ENCODE data around the gene GSC2.

Gene GSC2

DNA sequence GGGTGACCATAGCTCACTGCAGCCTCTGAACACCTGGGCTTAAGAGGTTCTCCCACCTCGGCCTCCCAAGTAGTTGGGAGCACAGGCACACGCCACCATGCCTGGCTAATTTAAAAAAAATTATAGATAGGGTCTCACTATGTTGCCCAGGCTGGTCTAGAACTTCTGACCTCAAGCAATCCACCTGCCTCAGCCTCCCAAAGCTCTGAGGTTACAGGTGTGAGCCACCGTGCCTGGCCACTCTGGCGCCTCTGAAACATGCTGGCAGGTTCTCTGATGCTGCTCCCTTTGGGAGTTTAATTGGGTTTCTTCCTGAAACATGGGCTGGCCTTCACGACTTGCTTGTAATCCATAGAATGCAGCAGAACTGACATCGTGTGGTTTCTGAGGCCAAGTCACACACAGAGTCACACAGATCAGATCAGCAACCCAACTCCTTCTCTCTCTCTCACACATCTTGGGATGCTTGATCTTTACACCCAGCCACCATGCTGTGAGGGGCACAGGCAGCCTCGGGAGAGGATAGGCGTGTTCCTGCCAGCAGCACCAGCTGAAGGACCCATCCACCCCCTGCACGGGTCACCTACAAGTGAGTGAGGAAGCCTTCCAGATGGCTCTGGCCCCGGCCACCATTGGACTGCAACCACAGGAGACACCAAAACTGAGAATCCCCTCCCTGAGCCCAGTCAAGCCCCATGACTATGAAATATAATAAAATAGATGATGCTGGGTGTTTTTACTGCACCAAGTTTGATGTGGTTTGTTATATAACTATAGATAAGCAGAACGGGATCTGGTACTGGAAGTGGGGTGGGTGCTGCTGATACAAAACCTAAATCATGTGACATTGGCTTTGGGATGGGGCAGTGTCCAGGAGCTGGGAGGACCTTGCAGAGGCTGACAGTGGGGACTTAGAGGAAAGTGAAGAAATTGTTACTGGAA is 3.1 kb upstream of the GSC2 start:
- ChIA-PET POLR2A (interaction anchor here (2.5 kb wide), 1 partner anchor 9 kb away, joined by 14 read pairs; the partner anchor contains the start of gene ESS2), CTCF (interaction anchor here (1.1 kb wide), 1 partner anchor 14 kb away, joined by 3 read pairs; no protein-coding TSS in a partner anchor)
- no peak for DNase-seq (ENCODE audit: extremely low spot score)
- TF ChIP-seq ARNT (IDR thresholded peaks at IDR 0.05) (no peak), BHLHE40 (IDR thresholded peaks at IDR 0.05; ENCODE audit: borderline replicate concordance) (no peak), SUZ12 (IDR thresholded peaks at IDR 0.05) (no peak), L3MBTL2 (conservative IDR thresholded peaks at IDR 0.05) (no peak), LEF1 (IDR thresholded peaks at IDR 0.05; ENCODE audit: borderline replicate concordance) (no peak), FOXA1 (IDR thresholded peaks at IDR 0.05) (no peak), CTBP1 (IDR thresholded peaks at IDR 0.05; ENCODE audit: borderline replicate concordance) (no peak), FOXM1 (IDR thresholded peaks at IDR 0.05; ENCODE audit: borderline replicate concordance) (no peak), NFRKB (IDR thresholded peaks at IDR 0.05) (no peak), ZNF384 (IDR thresholded peaks at IDR 0.05) (no peak), HDGF (IDR thresholded peaks at IDR 0.05; ENCODE audit: borderline replicate concordance) (no peak), FOXK2 (IDR thresholded peaks at IDR 0.05) (no peak), ELF4 (IDR thresholded peaks at IDR 0.05) (no peak), TARDBP (IDR thresholded peaks at IDR 0.05) (no peak), SP1 (IDR thresholded peaks at IDR 0.05) (no peak)
- TF ChIP-seq, protein P1, sequence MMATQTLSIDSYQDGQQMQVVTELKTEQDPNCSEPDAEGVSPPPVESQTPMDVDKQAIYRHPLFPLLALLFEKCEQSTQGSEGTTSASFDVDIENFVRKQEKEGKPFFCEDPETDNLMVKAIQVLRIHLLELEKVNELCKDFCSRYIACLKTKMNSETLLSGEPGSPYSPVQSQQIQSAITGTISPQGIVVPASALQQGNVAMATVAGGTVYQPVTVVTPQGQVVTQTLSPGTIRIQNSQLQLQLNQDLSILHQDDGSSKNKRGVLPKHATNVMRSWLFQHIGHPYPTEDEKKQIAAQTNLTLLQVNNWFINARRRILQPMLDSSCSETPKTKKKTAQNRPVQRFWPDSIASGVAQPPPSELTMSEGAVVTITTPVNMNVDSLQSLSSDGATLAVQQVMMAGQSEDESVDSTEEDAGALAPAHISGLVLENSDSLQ (IDR thresholded peaks at IDR 0.05): no peak

DNA sequence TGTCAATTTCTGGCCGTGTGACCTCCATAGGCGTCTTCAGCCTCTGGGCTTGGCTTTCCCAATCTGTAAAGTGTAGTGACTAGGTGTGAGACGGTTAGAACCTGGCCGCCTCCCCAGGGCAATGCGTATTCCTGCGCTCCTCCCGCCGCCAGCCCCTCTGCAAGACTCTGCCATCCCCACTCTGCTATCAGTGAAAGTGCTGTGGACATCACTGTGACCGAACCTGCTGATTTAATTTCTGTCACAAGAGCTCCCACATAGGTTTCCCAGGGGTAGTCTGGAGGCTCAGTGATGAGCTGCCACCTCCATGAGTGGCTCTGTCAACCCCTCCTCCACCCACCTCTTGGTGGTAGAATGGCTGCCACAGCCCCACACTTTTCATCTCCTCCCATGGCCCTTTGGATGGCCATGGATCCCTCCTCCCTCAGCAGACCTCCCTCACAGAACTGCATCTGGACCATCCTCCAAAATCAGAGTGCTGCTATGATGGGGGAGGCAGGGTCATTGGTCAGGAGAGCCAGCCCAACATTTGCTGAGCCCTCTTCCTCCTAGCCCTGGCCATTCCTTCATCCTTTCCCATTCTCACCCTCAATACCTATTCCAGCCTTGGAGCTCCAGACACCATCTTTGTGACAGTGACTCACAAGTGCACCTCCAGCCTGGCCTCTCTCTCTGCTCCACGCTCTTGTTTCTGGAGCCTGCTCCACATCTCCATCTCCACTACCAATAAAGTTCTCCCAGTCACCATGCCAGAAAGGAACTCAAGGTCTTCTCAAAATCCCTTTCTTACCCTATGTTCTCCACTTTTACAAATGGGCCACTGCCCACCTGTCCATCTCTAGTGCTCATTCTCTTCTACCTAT is 1.5 kb upstream of the GSC2 start:
- no peak for DNase-seq (ENCODE audit: extremely low spot score)
- POLR2A ChIA-PET: no interaction called here
- TF ChIP-seq BHLHE40 (IDR thresholded peaks at IDR 0.05; ENCODE audit: borderline replicate concordance) (no peak), SUZ12 (IDR thresholded peaks at IDR 0.05) (no peak), HDGF (IDR thresholded peaks at IDR 0.05; ENCODE audit: borderline replicate concordance) (no peak), ARNT (IDR thresholded peaks at IDR 0.05) (no peak), CTBP1 (IDR thresholded peaks at IDR 0.05; ENCODE audit: borderline replicate concordance) (no peak), ELF4 (IDR thresholded peaks at IDR 0.05) (no peak), FOXA1 (IDR thresholded peaks at IDR 0.05) (no peak), ZNF384 (IDR thresholded peaks at IDR 0.05) (no peak), FOXK2 (IDR thresholded peaks at IDR 0.05) (no peak), L3MBTL2 (conservative IDR thresholded peaks at IDR 0.05) (no peak), NFRKB (IDR thresholded peaks at IDR 0.05) (no peak), SP1 (IDR thresholded peaks at IDR 0.05) (no peak), FOXM1 (IDR thresholded peaks at IDR 0.05; ENCODE audit: borderline replicate concordance) (no peak), TARDBP (IDR thresholded peaks at IDR 0.05) (no peak), LEF1 (IDR thresholded peaks at IDR 0.05; ENCODE audit: borderline replicate concordance) (no peak)
- TF ChIP-seq, protein P1 (IDR thresholded peaks at IDR 0.05): no peak
- CTCF ChIA-PET: no interaction called here

DNA sequence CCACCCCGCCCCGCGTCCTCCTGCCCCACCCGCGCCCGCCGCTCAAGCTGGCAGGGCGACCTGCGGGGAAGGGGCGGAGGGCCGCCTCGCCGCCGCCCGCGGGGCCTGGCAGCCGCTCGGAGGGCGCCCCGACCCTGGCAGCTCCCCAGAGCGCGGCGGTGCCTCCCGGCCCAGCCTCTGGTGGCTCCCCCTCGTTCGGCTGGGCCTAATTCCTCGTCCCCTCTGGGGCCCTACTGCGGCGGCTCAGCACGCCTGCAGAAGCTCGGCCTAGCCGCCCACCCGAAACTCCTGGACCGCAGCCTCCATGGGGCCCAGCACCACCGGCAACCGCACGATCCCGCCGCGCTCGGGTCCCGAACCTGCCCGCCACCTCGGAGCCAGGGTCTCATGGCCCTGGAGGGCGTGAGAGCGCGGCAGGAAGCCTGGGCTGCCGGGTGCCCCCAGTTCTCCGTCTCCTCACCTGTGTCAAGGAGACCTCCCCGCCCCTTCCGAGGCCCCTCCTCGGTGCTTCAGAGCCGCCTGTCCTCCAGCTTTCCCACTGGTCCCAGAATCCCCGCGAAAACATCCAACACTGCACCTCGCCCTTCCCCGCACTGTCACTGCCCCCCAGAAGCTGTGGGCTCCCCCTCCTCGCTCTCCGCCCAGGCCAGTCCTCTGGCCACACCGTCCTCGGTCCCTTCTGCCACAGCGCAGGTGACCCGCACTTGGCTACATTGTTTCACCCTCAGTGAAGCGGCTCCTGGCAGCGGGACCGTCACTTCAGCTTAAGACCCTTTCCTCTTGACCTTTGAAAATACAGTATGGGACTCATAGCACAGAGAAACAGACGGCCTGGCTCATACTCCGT is 613 bp upstream of the GSC2 start:
- DNase-seq (ENCODE audit: extremely low spot score): no peak
- TF ChIP-seq, protein P1 (IDR thresholded peaks at IDR 0.05): no peak
- no peak for TF ChIP-seq L3MBTL2 (conservative IDR thresholded peaks at IDR 0.05)
- no peak for TF ChIP-seq ELF4 (IDR thresholded peaks at IDR 0.05)
- no peak for TF ChIP-seq LEF1 (IDR thresholded peaks at IDR 0.05; ENCODE audit: borderline replicate concordance)
- no peak for TF ChIP-seq FOXA1 (IDR thresholded peaks at IDR 0.05)
- no peak for TF ChIP-seq ZNF384 (IDR thresholded peaks at IDR 0.05)
- TF ChIP-seq SUZ12 (IDR thresholded peaks at IDR 0.05): no peak
- TF ChIP-seq CTBP1 (IDR thresholded peaks at IDR 0.05; ENCODE audit: borderline replicate concordance): no peak
- no peak for TF ChIP-seq TARDBP (IDR thresholded peaks at IDR 0.05)
- no peak for TF ChIP-seq NFRKB (IDR thresholded peaks at IDR 0.05)
- no peak for TF ChIP-seq HDGF (IDR thresholded peaks at IDR 0.05; ENCODE audit: borderline replicate concordance)
- TF ChIP-seq BHLHE40 (IDR thresholded peaks at IDR 0.05; ENCODE audit: borderline replicate concordance): no peak
- no peak for TF ChIP-seq SP1 (IDR thresholded peaks at IDR 0.05)
- CTCF ChIA-PET: no interaction called here
- POLR2A ChIA-PET: no interaction called here

DNA sequence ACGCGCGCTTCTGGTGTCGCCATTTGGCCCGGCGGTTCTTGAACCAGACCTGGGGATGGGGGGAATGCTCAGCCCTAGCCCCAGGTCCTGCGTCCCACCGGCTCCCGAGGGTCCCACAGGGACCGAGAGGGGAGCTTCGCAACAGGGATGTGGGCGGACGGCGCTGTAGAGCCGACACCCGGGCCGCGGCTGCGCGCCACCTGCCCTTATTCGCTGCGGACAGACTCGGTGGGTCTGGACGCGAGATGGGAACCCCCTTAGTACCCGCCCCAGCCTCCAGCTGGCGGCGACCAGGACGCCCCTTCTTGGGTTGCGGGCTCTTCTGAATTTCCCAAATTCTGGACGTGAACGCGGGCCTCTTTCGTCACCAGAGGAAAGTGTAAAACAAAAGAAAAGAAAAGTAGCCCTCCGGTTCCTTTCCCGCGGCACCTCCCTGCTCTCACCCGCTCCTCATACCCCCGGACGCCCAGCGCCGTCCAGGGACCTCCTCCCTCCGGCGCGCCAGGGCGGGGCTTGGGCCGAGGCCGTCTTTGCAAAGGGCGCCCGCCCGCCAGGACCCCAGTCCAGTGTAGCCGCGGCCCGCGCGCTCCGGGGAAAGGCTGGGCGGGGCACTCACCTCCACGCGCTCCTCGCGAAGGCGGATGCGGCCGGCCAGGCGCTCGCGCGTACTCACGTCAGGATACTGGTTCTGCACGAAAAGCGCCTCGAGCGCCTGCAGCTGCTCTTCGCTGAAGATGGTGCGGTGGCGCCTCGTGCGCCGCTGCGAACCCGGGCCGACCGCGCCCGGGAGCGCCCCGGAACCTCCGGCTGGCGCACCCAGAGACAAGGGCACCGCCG is 827 bp downstream of the GSC2 start:
- DNase-seq (ENCODE audit: extremely low spot score): no peak
- ChIA-PET POLR2A (no interaction called here), CTCF (no interaction called here)
- TF ChIP-seq HDGF (IDR thresholded peaks at IDR 0.05; ENCODE audit: borderline replicate concordance) (no peak), L3MBTL2 (conservative IDR thresholded peaks at IDR 0.05) (no peak), SUZ12 (IDR thresholded peaks at IDR 0.05) (no peak), BHLHE40 (IDR thresholded peaks at IDR 0.05; ENCODE audit: borderline replicate concordance) (no peak), LEF1 (IDR thresholded peaks at IDR 0.05; ENCODE audit: borderline replicate concordance) (no peak), FOXA1 (IDR thresholded peaks at IDR 0.05) (no peak), FOXM1 (IDR thresholded peaks at IDR 0.05; ENCODE audit: borderline replicate concordance) (no peak), TARDBP (IDR thresholded peaks at IDR 0.05) (no peak), ARNT (IDR thresholded peaks at IDR 0.05) (no peak), ELF4 (IDR thresholded peaks at IDR 0.05) (no peak), NFRKB (IDR thresholded peaks at IDR 0.05) (no peak), SP1 (IDR thresholded peaks at IDR 0.05) (no peak), CTBP1 (IDR thresholded peaks at IDR 0.05; ENCODE audit: borderline replicate concordance) (no peak), ZNF384 (IDR thresholded peaks at IDR 0.05) (no peak), FOXK2 (IDR thresholded peaks at IDR 0.05) (no peak)
- TF ChIP-seq, protein P1 (IDR thresholded peaks at IDR 0.05): no peak
